Rectal smooth muscle tissue (tissue), 1 donor: ENCODE measurements around the gene DUSP22.

ENCODE experiments used
- H3K27ac ChIP-seq: one replicate; pipeline ENCODE4 v1.7.0; 2013; ENCODE audit warnings: low read depth, low read length, inconsistent platforms
- H3K27me3 ChIP-seq: one replicate; pipeline ENCODE4 v1.7.0; 2013; ENCODE audit warnings: low read length; ENCODE audit not compliant: control insufficient read depth, insufficient read depth
- H3K36me3 ChIP-seq: one replicate; pipeline ENCODE4 v1.7.0; 2013; ENCODE audit warnings: low read length; ENCODE audit not compliant: control insufficient read depth, insufficient read depth
- H3K4me1 ChIP-seq: one replicate; pipeline ENCODE4 v1.7.0; 2013; ENCODE audit warnings: low read length; ENCODE audit not compliant: control insufficient read depth, insufficient read depth
- H3K4me3 ChIP-seq: one replicate; pipeline ENCODE4 v1.7.0; 2013; ENCODE audit warnings: low read length
- H3K9ac ChIP-seq: one replicate; pipeline ENCODE4 v1.7.0; 2013; ENCODE audit warnings: low read length

The DUSP22 gene

GRCh38 chr6:362231-362923 is 70.1 kb downstream of the DUSP22 start:
- no peaks in the 10 kb centered on the region for H3K36me3 ChIP-seq
- H3K27me3 ChIP-seq = no peaks in the 10 kb centered on the region
- H3K27ac ChIP-seq = no peak overlapping the region
- H3K4me3 ChIP-seq = no peak overlapping the region
- no peak overlapping the region for H3K9ac ChIP-seq
- H3K4me1 ChIP-seq = no peaks in the 10 kb centered on the region

DNA sequence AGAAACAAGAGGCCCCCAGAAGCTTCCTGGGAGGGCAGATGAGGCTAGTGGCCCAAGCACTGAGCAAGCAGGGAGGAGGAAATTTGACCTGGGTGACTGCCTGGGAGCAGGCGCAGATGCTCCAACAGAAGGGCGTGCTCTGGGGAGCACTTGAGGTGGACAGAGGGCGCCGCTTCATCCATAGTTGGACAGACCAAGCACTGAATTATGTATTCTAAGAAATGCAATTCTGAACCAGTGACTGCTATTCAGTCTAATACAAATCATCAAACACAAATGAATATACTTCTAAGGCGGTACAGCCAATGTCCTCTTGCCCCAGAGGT is 70.6 kb downstream of the DUSP22 start:
- no peaks in the 10 kb centered on the region for H3K27me3 ChIP-seq

DNA sequence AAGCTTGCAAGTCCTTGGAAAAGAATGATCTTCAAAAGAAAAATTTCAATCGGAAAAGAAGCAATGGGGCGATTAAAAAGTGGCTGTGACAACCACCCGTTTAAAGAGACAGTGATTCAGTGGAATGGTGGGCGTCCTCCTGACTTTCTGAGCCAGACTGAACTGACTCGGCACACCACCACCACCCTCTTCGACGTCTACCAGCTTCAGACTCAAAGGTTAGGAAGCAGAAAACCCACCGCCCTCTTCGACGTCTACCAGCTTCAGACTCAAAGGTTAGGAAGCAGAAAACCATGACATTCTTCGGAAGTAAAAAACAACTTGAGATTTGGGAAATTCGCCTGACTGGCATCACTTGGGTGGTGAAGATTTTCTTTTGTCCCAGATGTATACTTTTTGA is 71.0 kb downstream of the DUSP22 start:
- Histone ChIP-seq H3K4me1 (no peaks in the 10 kb centered on the region), H3K27ac (no peak overlapping the region), H3K27me3 (no peaks in the 10 kb centered on the region), H3K4me3 (no peak overlapping the region), H3K9ac (no peak overlapping the region), H3K36me3 (no peaks in the 10 kb centered on the region)

More for the DNA sequence above, 70.6 kb downstream of the DUSP22 start:
- Histone ChIP-seq H3K9ac (no peak overlapping the region), H3K4me1 (no peaks in the 10 kb centered on the region), H3K4me3 (no peak overlapping the region), H3K36me3 (no peaks in the 10 kb centered on the region), H3K27ac (no peak overlapping the region)

DNA sequence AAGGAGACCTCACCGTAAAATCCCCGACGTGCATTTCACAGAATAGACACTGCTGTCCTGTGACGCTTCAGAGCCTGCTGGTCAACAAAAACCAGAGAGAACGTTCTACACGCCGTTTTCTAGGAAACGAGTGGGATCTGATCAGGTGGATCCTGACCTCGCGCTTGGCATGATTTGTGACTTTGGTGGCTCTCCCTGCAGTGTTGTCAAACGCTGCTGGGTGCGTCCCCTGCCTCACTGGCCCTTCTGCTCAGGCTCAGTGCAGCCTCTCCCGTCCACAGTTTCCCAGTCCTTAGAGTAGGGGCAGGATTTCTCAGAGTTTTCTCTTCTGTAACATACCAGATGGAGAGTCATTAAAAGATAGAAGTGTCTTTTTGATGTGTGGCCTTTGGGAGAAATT is 71.6 kb downstream of the DUSP22 start:
- no peak overlapping the region for H3K27ac ChIP-seq
- H3K4me1 ChIP-seq = no peaks in the 10 kb centered on the region
- no peak overlapping the region for H3K9ac ChIP-seq
- H3K4me3 ChIP-seq = no peak overlapping the region
- H3K36me3 ChIP-seq = no peaks in the 10 kb centered on the region
- H3K27me3 ChIP-seq = no peaks in the 10 kb centered on the region

- H3K4me1 ChIP-seq = no peaks in the 10 kb centered on the region
- no peak overlapping the region for H3K9ac ChIP-seq
- no peaks in the 10 kb centered on the region for H3K27me3 ChIP-seq
- no peak overlapping the region for H3K4me3 ChIP-seq
- no peaks in the 10 kb centered on the region for H3K36me3 ChIP-seq
- H3K27ac ChIP-seq = no peak overlapping the region
These were observed 72.6 kb downstream of the DUSP22 start for GRCh38 chr6:364609-365540.

GRCh38 chr6:365835-366234 is 73.5 kb downstream of the DUSP22 start:
- H3K9ac ChIP-seq = no peak overlapping the region
- no peak overlapping the region for H3K27ac ChIP-seq
- H3K4me3 ChIP-seq = no peak overlapping the region
- no peaks in the 10 kb centered on the region for H3K27me3 ChIP-seq
- no peaks in the 10 kb centered on the region for H3K4me1 ChIP-seq
- H3K36me3 ChIP-seq = no peaks in the 10 kb centered on the region

GRCh38 chr6:366389-367297 is 74.4 kb downstream of the DUSP22 start:
- no peaks in the 10 kb centered on the region for H3K4me1 ChIP-seq
- H3K27ac ChIP-seq = no peak overlapping the region
- H3K4me3 ChIP-seq = no peak overlapping the region
- no peaks in the 10 kb centered on the region for H3K36me3 ChIP-seq
- H3K27me3 ChIP-seq = no peaks in the 10 kb centered on the region
- H3K9ac ChIP-seq = no peak overlapping the region

DNA sequence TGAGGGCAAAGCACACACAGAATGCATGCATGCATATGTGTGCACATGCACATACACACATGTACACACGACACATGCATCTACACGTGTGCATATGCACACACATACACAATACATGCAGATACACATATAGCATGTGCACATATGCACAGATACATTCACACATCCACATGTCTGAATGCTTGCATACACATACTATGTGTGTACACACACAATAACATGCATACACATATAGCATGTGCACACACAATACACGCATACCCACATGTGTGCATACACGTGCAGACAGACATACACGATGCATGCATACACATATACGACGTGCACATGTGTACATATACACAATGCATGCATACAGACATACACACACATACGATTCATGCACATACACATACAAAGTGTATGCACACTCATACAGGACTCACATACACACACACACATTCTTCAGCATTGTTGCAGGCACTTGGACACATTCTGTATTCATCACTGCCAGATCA is 75.1 kb downstream of the DUSP22 start:
- H3K27me3 ChIP-seq = no peaks in the 10 kb centered on the region
- H3K4me3 ChIP-seq = no peak overlapping the region
- H3K36me3 ChIP-seq = no peaks in the 10 kb centered on the region
- no peak overlapping the region for H3K9ac ChIP-seq
- no peaks in the 10 kb centered on the region for H3K4me1 ChIP-seq
- H3K27ac ChIP-seq = no peak overlapping the region

GRCh38 chr6:367891-368630 is 75.8 kb downstream of the DUSP22 start:
- peaks cover 2% of the 10 kb centered on the region for H3K27me3 ChIP-seq
- no peak overlapping the region for H3K9ac ChIP-seq
- no peaks in the 10 kb centered on the region for H3K4me1 ChIP-seq

DNA sequence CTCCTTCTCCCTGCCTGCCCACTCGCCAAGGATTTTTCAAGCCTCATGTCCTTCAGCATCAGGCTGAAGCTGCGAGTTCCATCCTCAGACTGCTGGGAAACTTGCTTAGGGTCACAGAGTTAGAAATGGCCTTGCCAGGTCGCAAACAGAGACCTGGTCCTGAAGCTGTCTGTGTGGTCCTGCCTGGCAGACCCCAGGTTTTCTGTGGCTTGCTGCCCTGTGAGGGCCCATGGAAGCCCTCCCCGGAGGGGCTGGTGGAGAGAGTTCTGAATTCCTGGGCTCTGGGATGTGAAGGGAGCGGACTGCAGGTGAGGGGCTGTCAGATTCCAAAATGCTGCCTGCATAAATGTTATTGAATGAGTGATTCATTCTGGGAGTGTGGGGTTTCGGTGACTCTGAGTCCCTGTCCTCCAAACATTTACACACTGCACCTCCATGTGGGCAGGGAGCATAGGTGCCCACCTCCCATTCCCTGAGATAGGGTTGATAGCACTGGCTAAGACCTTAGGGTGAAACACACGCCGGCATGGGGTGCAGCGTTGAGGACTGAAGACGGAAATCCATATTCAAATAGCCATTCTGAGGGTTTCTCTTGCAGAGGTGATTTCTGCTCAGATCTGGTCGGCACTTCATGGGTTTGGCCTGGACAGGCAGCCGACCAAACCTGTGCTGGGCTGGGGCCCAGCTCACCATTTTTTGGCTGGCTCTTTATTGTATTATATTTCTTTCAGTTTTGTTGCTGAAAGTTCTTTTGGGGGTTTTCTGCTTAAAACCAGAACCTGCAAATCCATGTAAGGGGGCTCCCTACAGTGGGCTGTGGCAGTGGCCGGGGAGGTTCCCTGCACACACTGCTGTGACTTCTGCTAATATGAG is 77.5 kb downstream of the DUSP22 start:
- Histone ChIP-seq H3K9ac (no peak overlapping the region), H3K27me3 (peaks cover 8% of the 10 kb centered on the region), H3K4me3 (no peak overlapping the region), H3K36me3 (no peaks in the 10 kb centered on the region), H3K4me1 (no peaks in the 10 kb centered on the region), H3K27ac (no peak overlapping the region)

More at GRCh38 chr6:367891-368630, 75.8 kb downstream of the DUSP22 start:
- Histone ChIP-seq H3K4me3 (no peak overlapping the region), H3K36me3 (no peaks in the 10 kb centered on the region), H3K27ac (no peak overlapping the region)

- H3K9ac ChIP-seq = no peak overlapping the region
- no peaks in the 10 kb centered on the region for H3K4me1 ChIP-seq
- no peaks in the 10 kb centered on the region for H3K36me3 ChIP-seq
- peaks cover 8% of the 10 kb centered on the region for H3K27me3 ChIP-seq
- H3K27ac ChIP-seq = no peak overlapping the region
- no peak overlapping the region for H3K4me3 ChIP-seq
These were observed 78.3 kb downstream of the DUSP22 start for GRCh38 chr6:370555-370954.
